ENCODE results near the gene PSTK.

DNA sequence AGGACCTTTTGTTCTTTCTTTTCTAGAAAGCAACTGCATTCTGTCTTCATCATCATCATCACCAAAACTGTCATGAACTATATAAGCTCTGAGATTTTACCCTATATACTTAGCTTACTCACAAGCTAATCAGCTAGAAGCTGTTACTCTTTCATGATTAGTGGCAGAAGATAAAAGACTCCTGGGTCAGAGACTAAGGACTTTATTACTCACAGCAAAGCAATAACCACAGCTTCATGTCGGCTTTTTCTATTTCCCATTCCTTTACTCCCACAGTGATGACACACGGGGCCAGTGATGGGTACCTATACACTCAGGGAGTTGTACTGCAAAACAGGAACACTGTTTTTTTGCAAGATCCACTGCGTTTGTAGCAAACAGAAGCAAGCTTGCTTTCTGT is 17.8 kb upstream of the PSTK start:
- TF ChIP-seq CTCF (IDR thresholded peaks at IDR 0.05) (no peak), POLR2A (IDR thresholded peaks at IDR 0.05) (no peak)
